GM10248 (cell line): ENCODE results near the gene LSAMP.
"Not testable (repeated sequence)": the region's sequence is repeated elsewhere in the genome, so short reads cannot be mapped to it uniquely, and the experiment has no call there.

ENCODE experiments used
- CTCF ChIA-PET: fragments of 300-600 bp; sonication (Branson Sonifier 250); formaldehyde crosslinking; extraction: SDS; loops from one replicate; lab custom pipeline; 2021; ENCODE audit warnings: antibody characterized with exemption; lab: Yijun Ruan, JAX
- POLR2A ChIA-PET: fragments of 350-650 bp; sonication (Branson Sonifier 250); formaldehyde crosslinking; extraction: SDS; loops from one replicate; lab custom pipeline; 2020; ENCODE audit warnings: antibody characterized with exemption; lab: Yijun Ruan, JAX
- DNase-seq: peaks from one replicate; pipeline ENCODE4 v3.0.0; 2012; ENCODE audit errors: extremely low spot score
- TF ChIP-seq, protein P1 (sequence below): IDR thresholded peaks from 2 replicates; pipeline ENCODE4 v1.5.1; 2012; ENCODE audit warnings: mild to moderate bottlenecking, low read depth; ENCODE audit errors: extremely low read depth, missing control alignments, control extremely low read depth

LSAMP gene

GRCh38 chr3:115787818-115788217, 657.5 kb downstream of the LSAMP start:
- ChIA-PET POLR2A (no interaction called here), CTCF (interaction anchor here (0.6 to 1.8 kb wide), 4 partner anchors 27 to 960 kb away, joined by 3 to 6 read pairs (median 3); no protein-coding TSS in a partner anchor)
- DNase-seq: no peak
- TF ChIP-seq, protein P1, sequence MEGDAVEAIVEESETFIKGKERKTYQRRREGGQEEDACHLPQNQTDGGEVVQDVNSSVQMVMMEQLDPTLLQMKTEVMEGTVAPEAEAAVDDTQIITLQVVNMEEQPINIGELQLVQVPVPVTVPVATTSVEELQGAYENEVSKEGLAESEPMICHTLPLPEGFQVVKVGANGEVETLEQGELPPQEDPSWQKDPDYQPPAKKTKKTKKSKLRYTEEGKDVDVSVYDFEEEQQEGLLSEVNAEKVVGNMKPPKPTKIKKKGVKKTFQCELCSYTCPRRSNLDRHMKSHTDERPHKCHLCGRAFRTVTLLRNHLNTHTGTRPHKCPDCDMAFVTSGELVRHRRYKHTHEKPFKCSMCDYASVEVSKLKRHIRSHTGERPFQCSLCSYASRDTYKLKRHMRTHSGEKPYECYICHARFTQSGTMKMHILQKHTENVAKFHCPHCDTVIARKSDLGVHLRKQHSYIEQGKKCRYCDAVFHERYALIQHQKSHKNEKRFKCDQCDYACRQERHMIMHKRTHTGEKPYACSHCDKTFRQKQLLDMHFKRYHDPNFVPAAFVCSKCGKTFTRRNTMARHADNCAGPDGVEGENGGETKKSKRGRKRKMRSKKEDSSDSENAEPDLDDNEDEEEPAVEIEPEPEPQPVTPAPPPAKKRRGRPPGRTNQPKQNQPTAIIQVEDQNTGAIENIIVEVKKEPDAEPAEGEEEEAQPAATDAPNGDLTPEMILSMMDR: no peak

- no peak for DNase-seq
- POLR2A ChIA-PET: no interaction called here
- CTCF ChIA-PET: interaction anchor here (1.7 to 3.4 kb wide), 4 partner anchors 10 to 693 kb away, joined by 11 to 28 read pairs (median 17); no protein-coding TSS in a partner anchor
- TF ChIP-seq, protein P1: no peak
Observed at GRCh38 chr3:115785782-115786181, 659.5 kb downstream of the LSAMP start.

GRCh38 chr3:115784739-115785536, 660.3 kb downstream of the LSAMP start:
- POLR2A ChIA-PET: no interaction called here
- TF ChIP-seq, protein P1: no peak
- DNase-seq: no peak
- CTCF ChIA-PET: interaction anchor here (1.0 to 3.4 kb wide), 31 partner anchors 9 to 1957 kb away, joined by 3 to 28 read pairs (median 4); no protein-coding TSS in a partner anchor

GRCh38 chr3:115783938-115784738, 661.1 kb downstream of the LSAMP start:
- TF ChIP-seq, protein P1: peak; percentile 99
- POLR2A ChIA-PET: no interaction called here
- CTCF ChIA-PET: interaction anchor here (0.6 to 3.4 kb wide), 42 partner anchors 8 to 1956 kb away, joined by 3 to 28 read pairs (median 4); no protein-coding TSS in a partner anchor
- DNase-seq: peak; percentile 90

GRCh38 chr3:115783426-115783825, 661.9 kb downstream of the LSAMP start:
- CTCF ChIA-PET: interaction anchor here (0.6 to 3.4 kb wide), 32 partner anchors 8 to 1956 kb away, joined by 3 to 28 read pairs (median 4); no protein-coding TSS in a partner anchor
- DNase-seq, POLR2A ChIA-PET: not testable (repeated sequence)

DNA sequence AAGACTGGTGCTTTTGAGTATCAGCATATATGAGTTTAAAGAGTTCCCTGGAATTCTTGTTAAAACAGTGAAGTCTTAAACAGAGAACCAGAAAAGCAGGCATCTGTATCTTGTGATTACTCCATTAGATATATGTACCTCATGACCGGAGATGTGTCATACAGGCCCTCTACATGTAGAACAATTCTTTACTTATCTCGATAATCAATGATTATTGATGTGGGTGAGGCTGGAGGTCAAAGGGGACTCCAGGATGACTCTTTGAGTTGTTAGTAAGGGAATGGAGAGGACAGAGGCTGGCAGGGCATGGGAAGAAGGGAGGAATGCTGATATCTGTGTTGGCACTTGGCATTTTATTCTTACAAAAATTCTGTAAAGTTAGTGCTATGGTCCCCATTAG, 666.3 kb downstream of the LSAMP start:
- ChIA-PET CTCF (no interaction called here), POLR2A (no interaction called here)
- TF ChIP-seq, protein P1: no peak
- no peak for DNase-seq
